Activated CD4-positive, alpha-beta T cell treated with anti-CD3 and anti-CD28 coated beads for 1 hour (primary cell): ENCODE measurements around the gene POU3F1.

ENCODE experiments used
- DNase-seq: peaks from one replicate; pipeline ENCODE4 v3.0.0-alpha.2; 2020

POU3F1 gene

GRCh38 chr1:38046333-38046883 lies at the start of gene POU3F1:
POU3F1 (minus strand) TSS chr1:38046793; CDS start chr1:38046743, 50 bp downstream.
- DNase-seq: no peak

DNA sequence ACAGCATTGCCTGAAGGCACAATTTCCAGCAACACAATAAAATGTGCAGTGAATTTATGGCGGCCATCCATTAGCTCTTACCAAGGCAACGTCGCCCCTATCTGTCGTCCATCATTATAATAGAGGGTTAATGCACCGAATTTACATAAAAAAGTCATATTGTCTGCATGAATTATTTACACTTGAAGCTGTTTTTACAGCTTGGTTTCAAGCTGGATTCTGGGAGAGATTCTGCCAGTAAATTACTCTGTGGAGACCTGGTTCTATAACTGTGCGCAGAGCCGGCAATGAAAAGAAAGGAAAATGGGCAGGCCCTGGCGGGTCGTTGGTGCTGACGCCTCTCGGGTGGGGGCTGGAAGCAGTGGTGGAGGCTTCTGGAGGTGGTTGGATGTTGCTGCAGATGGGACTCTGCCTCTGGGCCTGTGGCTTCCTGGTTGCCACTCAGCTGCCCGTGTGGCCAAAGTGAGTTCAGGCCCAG lies 48.9 kb upstream of the POU3F1 start:
- DNase-seq: no peak

DNA sequence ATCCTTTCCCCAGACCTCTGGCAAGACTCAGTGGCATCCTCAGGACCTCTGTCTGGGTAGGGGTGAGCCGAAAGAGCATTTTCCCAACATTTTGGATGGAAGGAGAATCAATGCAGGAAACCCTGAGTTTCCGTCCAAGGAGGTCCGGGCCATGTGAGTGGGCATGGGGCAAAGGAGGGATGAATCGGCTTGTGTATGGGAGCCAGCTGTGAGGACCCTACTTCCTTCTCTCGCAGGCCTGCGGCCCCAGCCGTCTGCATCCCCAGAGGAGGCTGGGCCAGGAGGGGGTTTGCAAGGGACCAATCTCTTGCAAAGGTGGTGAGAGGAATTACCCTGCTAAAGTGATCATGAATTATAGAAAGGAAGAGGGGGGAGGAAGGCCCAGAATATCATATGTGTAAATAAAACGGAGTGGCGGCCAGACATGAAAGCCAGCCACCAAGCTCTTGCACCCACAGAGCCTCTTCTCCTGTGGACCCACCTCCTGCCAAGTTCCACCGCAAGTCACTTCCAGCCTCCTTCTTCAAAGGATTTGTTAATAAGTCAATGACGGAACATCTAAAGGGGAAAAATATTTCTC lies 48.2 kb upstream of the POU3F1 start:
- DNase-seq: no peak

DNA sequence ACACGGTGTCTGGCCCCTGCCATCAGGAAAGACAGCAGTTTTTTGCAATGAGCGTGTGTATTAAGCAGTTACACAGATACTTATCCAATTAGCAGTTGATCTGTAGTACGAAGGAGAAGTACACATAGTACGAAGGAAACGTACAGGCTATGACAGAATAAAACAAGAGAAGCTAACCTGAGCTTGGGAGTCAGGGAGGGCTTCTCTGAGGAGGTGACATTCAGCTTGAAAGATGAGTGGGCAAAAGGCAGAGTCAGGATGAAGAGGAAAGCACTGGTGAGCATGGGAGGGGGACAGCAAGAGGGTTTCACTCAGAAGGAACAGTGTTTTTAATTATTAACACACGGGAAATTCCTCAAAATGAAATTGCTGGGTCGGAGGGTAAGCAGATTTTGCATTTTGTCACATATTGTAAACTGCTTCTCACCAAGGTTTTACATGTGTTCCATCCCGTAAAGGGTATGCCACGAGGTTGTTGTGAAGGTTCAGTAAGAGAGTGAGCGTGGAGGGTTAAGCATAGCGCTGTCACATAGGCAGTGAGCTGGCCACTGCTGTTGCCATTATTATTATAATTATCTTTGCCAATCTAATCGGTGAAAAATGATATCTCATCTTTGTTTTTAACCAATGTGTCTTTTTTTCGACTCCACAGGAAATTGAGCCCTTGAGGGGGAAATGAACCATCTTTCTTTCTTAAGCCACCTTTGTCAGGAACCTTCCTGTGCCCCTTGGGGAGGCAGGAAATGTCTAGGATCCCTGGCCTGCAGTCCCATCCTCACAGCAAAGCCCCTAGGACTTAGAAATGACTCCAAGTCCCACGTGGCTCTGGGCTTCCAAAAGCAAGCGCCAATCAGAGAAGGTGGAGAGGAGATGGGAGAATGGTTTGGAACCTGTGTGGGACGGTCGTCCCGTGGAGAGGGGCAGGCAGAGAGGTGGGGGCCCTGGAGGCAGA lies 47.3 kb upstream of the POU3F1 start:
- no peak for DNase-seq

GRCh38 chr1:38092256-38092655 lies 45.7 kb upstream of the POU3F1 start:
- no peak for DNase-seq

DNA sequence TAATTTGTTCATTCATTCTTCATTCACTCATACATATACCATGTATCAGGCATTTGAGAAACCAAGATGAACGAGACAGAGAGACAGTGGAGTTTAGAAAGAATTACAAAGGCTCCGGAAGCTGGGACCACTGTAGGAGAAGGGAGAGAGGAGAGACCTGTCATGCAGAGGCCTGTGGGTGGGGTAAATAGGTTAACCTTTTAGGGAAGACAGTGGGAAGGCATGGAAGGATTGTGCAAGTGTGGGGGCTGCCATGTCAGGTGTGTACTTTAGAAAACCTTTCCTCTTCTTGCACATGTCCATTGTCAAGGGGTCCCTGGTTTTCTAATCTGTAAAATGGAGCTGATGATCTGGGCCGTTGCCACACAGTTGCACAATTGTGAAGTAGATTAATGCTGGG lies 44.2 kb upstream of the POU3F1 start:
- no peak for DNase-seq

DNA sequence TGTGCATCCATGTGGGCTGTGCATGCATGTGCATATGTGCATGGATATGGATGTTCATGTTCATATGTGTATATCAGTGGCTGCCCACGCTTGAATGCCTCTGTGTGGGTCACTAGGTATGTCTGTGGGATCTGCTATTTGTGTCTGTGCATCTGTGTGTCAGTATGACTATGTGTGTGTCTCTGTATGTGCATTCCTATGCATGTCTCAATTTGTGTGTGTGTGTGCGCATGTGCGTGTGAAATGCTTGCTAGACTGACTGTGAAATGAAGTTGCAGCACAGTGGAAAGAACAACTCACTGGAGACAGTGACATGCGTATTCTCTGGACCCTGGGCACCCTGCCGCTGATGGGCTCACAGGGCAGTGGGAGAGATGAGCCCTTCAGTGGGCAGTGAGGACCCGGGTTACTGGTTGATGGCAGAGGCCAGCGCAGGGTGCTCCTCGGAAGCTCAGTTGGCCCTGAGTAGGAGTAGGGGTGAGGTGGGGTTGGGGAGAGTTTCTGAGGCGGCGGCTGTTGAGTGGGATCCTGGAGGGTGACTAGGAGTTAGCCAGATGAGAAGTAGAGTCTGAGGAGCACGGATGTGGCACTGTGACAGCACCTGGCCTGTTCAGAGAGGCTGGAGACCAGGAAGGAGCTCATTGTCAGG lies 43.2 kb upstream of the POU3F1 start:
- no peak for DNase-seq

DNA sequence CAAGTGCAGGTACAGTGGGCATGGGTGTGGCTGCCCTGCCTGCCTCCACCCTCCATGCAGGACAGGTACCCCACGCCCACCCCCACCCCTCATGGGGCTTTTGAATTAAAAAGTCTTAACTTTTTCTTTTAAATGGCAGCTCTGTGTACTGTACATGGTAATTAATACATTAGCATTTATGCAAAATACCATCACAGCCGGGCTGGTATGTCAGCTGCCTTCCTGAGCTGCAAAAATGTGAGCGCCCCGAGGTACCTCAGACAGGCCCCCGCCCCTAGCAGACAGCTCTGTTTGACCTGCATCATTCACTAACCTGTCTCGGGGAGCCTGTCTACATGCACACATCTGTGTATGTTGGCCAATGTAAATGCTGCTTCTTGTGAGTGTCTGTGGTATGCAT lies 42.2 kb upstream of the POU3F1 start:
- no peak for DNase-seq

DNA sequence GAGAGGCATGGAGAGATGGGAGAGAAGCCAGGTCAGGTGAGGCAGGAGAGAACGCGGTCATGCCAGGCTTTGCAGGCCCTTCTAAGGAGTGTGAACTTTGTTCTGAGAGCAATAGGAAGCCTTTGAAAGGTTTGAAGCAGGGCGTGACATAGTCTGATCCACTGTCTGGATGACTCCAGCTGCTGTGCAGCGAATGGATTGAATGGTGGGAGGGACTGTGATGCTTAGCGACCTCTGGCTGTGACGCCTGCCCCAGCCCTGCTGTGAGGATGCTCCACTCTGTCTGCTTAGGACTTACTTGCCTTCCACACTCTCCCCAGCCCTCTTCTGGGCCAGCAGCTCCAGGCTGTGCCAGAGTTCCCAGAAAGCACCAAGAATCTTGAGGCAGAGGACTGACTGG lies 41.8 kb upstream of the POU3F1 start:
- DNase-seq: no peak

DNA sequence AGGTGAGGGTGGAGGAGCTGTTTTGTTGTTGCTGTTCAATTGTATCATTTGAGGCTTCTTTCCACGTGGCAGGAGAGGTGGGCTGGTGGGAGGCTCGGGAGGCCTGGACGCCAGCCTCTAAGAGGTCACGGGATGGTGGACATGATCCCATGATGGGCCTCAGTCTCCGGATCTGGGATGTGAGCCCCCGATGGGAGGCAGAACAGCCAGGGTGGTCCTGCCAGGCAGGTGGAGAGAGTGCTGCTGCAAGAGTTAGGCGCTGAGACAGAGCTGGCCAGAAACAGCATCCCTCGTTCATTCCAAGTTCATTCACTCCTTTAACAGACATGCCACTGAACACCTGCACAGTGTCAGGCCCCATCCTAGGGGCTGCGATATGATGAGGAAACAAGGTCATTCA lies 41.1 kb upstream of the POU3F1 start:
- no peak for DNase-seq

DNA sequence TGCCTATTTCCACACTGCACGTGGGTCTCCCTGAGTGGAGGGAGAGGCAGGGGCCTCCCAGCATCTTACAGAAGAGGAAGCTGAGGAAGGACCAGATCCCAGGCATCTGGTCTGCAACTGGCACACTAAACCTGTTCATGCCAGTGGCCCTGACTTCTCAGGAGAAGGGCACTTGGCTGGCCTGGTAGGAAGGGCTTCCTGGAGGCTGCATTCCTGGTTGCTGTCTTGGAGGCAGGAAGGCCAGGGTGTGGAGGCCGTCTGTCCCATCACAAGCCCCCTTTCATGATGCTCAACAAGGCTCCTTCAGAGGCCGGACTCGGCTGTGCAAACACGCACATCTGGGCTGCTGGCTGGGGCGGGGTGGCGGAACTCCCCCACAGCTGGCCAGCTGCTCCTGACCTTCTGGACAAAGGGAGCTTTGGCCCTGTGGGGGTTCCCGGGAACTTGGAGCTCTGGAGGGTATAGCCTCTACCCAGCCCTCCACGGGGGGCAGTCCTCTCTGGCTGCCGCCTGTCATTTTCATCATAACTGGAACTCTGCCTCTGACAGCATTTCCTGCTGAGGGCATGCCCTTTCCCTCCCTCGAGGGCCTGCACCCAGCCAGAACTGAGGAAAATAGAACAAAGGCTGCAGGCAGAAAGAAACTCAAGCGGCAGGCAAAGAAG lies 39.2 kb upstream of the POU3F1 start:
- no peak for DNase-seq

- DNase-seq: no peak
Measured at GRCh38 chr1:38084700-38085099, 38.1 kb upstream of the POU3F1 start.

DNA sequence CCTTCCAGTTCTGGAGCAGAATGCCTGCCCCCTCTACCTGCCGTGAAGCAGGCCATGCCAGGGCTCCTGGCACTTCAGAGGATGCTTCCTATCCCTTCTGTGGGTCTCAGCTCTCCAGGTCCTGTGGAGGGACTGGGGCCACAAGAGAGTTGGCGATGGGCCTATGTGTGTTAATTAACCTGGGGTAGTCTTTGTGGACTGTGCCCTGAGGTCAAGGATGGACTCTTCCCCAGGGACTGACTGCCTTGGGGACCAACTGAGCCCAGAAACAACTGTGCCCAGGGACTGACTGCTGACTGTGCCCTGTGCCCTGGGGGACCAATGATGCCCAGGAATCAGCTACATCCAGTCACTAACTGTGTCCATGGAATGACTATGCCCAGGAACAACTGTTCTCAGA lies 37.5 kb upstream of the POU3F1 start:
- DNase-seq: no peak

DNA sequence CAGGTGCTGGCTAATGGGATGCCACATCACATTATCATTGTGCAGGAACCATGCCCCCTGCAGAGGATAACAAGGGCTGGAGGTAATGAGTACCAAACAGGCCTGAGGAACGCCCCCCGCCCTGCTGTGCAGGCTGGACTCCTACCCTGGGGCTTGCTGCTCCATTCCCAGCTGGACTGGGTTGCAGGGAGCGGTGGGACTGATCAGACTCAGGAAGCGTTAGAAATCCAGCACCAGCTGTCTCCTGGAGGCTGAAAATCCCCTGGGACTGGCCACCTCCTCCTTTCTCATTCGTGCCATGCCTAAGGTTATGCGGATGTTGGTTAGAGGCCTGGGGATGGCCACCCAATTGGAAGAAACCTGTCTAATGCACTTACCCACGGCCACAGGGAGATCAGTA lies 36.9 kb upstream of the POU3F1 start:
- DNase-seq: no peak

GRCh38 chr1:38082769-38083263 lies 36.2 kb upstream of the POU3F1 start:
- DNase-seq: no peak

DNA sequence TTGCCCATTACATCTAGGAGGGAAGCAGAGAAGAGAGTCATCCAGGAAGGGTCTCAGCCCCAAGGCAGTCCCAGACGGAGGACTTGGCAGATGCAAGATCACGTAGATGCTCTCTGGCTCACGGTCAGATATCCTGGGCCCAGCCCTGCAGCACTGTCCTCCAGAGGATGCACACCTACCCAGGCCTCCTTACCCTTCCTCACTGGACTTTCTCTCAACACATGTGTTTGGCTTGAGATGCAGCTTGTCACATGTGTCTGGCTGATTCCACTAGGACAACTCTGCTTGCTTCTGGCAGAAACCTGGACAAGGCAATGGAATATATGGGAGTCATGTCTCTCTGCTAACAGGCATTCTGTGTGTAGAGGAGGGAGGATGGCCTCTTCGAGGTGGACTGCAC lies 32.4 kb upstream of the POU3F1 start:
- DNase-seq: no peak

DNA sequence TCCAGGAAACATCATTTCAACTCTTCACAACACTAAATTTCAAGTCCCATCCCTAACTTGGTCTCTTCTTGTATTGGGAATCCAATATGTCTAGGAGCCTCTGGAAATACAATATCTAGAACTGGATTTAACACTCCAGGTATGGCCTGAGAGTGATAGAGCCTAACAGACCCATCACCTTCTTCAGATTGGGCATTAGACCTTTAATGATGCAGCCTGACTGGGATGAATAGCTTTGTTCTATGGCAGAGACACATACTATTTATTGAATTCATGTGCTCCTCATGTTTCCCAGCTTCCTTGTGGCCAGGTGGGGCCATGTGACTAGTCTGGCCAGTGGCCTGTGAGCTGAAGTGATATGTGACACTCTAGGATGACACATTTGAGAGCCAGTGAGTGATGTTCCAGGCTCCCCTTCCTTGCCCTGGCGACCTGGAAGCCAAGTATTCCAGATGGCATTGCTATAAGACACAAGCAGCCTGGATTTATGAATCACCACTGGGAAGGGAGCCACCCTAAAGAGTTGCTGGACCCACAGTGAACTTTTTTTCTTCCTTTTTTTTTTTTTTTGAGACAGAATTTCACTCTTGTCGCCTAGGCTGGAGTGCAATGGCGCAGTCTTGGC lies 31.0 kb upstream of the POU3F1 start:
- DNase-seq: no peak

DNA sequence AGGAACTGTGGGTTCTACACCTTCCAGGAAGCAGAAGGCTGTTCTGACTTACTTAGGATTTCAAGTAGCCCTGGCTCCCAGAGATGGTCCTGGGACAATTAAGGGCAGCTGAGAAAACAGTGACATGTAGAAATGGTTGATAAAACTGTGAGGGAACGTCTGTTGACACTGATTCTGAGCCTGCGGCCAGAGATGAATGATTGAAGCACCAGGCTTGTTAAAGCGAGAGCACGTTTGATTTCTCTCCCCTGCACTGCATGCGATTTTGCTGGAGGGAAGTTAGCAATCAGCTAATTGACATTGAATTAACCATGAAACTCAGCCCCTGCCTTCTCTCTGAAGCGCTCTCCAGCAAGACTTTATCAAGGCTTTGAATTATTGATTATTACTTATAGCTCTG lies 29.9 kb upstream of the POU3F1 start:
- DNase-seq: no peak

DNA sequence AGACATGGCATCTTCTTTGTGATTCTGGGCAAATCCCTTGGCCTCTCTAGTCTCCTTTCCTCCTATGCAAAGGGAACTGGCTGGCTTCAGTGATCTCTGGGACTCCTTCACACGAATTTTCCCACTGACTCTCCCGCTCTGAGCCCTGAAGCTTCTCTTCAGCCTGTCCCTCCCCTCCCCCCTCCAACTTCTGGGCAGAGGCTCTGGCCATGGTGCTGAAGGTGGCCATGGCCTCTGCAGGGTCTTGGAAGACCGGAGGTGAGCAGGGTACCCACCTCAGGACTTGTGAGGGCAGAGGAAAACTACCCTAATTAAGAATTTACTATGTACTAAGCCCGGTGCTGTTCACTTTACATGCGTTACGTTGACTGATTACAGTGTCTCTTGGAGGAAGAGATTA lies 29.4 kb upstream of the POU3F1 start:
- no peak for DNase-seq

GRCh38 chr1:38075191-38075590 lies 28.6 kb upstream of the POU3F1 start:
- DNase-seq: no peak

- no peak for DNase-seq
Measured at GRCh38 chr1:38074302-38074677, 27.7 kb upstream of the POU3F1 start.

DNA sequence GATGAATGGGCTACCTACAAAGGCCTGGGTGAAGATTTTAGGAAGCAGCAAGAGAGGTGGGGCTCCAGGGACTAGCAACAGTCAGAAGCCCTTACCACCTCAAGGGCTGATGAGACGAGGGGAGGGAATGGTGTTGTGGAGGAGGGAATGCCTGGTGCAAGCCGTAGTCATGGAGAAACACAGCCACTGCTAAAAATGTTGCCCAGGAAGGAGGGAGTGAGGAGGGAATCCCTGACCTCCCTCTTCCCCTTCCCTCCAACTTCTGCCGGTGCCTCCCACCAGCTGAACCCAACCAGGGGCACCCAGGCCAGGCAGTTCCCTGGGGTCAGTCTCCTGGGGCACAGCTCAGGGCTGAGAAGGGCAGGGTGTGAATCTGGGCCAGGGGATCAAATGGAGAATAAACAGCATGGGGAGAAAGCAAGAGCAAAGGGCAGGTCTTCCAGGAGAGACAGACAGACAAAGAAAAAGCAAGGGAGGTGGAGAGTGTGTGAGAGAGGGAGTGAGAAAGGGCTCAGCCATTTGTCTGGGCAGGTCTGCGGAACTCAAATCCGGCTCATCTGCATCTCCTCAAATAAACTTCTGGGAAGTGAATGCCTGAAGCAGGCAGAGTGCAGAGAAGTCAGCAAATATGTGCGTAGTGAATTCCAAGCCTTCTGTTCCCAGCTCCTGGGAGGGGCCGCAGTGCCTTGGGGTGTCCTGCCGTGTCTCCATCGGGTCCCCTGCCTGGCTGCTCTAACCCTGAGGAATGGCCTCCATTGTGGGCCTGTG lies 27.1 kb upstream of the POU3F1 start:
- DNase-seq: no peak
